PC-3 (cell line): Measurements from ENCODE around the gene WNK4. TPM values are rescaled to one million over a fixed set of nuclear protein-coding genes. Genes with fewer than 3 reads are reported as not detected.

Experiments used
- ATAC-seq: fragments of 200-7000 bp; cut with Tn5 transposase; 2 replicates; pipeline ENCODE4 v1.9.1; 2020; ENCODE audit warnings: mild to moderate bottlenecking, moderate library complexity
- BruUV-seq: library from RNA; stranded (reverse); fragments of 400-500 nt; replicated peaks from 2 replicates; lab custom pipeline; 2021; lab: Mats Ljungman, UMichigan
- CTCF ChIA-PET: fragments of 300-600 bp; sonication (Branson Sonifier 250); formaldehyde crosslinking; loops from one replicate; lab custom pipeline; 2022; ENCODE audit warnings: antibody characterized with exemption; lab: Charles Lee
- POLR2A ChIA-PET: fragments of 300-600 bp; sonication (Branson Sonifier 250); formaldehyde crosslinking; loops from one replicate; lab custom pipeline; 2022; ENCODE audit warnings: antibody characterized with exemption; ENCODE audit not compliant: unreplicated experiment; lab: Charles Lee
- DNase-seq: peaks from one replicate; pipeline ENCODE4 v3.0.0-alpha.2; 2015
- H2AFZ ChIP-seq: fragments of 300-600 bp; sonication (generic); 2 replicates; pipeline ENCODE4 v1.6.0; 2016; ENCODE audit warnings: antibody characterized with exemption, low read length
- H3F3A ChIP-seq: fragments of 300-600 bp; sonication (generic); one replicate; pipeline ENCODE4 v1.6.0; 2017; ENCODE audit warnings: antibody characterized with exemption, low read length, control low read depth, mild to moderate bottlenecking; ENCODE audit not compliant: unreplicated experiment
- H3K27ac ChIP-seq: fragments of 300-600 bp; sonication (generic); 2 replicates; pipeline ENCODE4 v1.5.1; 2016; ENCODE audit warnings: mild to moderate bottlenecking, low read length
- H3K27me3 ChIP-seq: fragments of 300-600 bp; sonication (generic); 2 replicates; pipeline ENCODE4 v1.6.1; 2016; ENCODE audit warnings: low read length, mixed read lengths
- H3K36me3 ChIP-seq: fragments of 300-600 bp; sonication (generic); 2 replicates; pipeline ENCODE4 v1.6.1; 2016; ENCODE audit warnings: low read depth, mixed run types, low read length, mixed read lengths
- H3K4me1 ChIP-seq: fragments of 300-600 bp; sonication (generic); 2 replicates; pipeline ENCODE4 v1.5.1; 2016; ENCODE audit warnings: low read length; ENCODE audit not compliant: insufficient read depth
- H3K4me2 ChIP-seq: fragments of 300-600 bp; sonication (generic); 2 replicates; pipeline ENCODE4 v1.6.0; 2016; ENCODE audit warnings: low read length
- H3K4me3 ChIP-seq: fragments of 300-600 bp; sonication (generic); 2 replicates; pipeline ENCODE4 v1.5.1; 2016; ENCODE audit warnings: mild to moderate bottlenecking, low read length, mixed read lengths
- H3K79me2 ChIP-seq: fragments of 300-600 bp; sonication (generic); 2 replicates; pipeline ENCODE4 v1.6.1; 2017; ENCODE audit warnings: low read length, mixed read lengths
- H3K9ac ChIP-seq: fragments of 300-600 bp; sonication (generic); 2 replicates; pipeline ENCODE4 v1.6.0; 2016; ENCODE audit warnings: mild to moderate bottlenecking, low read length
- H3K9me2 ChIP-seq: fragments of 300-600 bp; sonication (generic); replicated peaks from 2 replicates; pipeline ENCODE4 v1.6.1; 2016; ENCODE audit warnings: mixed run types, low read length, mixed read lengths
- H3K9me3 ChIP-seq: fragments of 300-600 bp; sonication (generic); 2 replicates; pipeline ENCODE4 v1.6.1; 2016; ENCODE audit warnings: low read length, mixed read lengths
- H4K20me1 ChIP-seq: fragments of 300-600 bp; sonication (generic); 2 replicates; pipeline ENCODE4 v1.6.1; 2016; ENCODE audit warnings: low read length, mixed read lengths
- EZH2 ChIP-seq: fragments of 300-600 bp; sonication (generic); IDR thresholded peaks from one replicate; pipeline ENCODE4 v1.6.1; 2017; ENCODE audit warnings: antibody characterized with exemption, mild to moderate bottlenecking, low read length; ENCODE audit not compliant: unreplicated experiment
- EZH2phosphoT487 ChIP-seq: fragments of 300-600 bp; sonication (generic); IDR thresholded peaks from 2 replicates; pipeline ENCODE4 v1.6.1; 2018; ENCODE audit warnings: mild to moderate bottlenecking, antibody characterized with exemption, low read length, borderline replicate concordance
- intact Hi-C: fragments of 100-400 bp; cut with micrococcal nuclease; formaldehyde crosslinking; loops from 2 replicates; pipeline ENCODE4 v1.9.0; 2023
- total RNA-seq: library from RNA; depleted of rRNA; stranded (reverse); fragments of >200 nt; gene quantifications from 2 replicates; pipeline ENCODE4 v1.2.3, GENCODE V29; 2014
- TF ChIP-seq, protein P1 (sequence below): fragments of 300-600 bp; sonication (generic); conservative IDR thresholded peaks from 2 replicates; pipeline ENCODE4 v1.5.1; 2017; ENCODE audit warnings: antibody characterized with exemption, low read depth, mild to moderate bottlenecking, low read length

WNK4 gene
- total RNA-seq, 1 experiment from 2014 or later: 13.0 TPM

DNA sequence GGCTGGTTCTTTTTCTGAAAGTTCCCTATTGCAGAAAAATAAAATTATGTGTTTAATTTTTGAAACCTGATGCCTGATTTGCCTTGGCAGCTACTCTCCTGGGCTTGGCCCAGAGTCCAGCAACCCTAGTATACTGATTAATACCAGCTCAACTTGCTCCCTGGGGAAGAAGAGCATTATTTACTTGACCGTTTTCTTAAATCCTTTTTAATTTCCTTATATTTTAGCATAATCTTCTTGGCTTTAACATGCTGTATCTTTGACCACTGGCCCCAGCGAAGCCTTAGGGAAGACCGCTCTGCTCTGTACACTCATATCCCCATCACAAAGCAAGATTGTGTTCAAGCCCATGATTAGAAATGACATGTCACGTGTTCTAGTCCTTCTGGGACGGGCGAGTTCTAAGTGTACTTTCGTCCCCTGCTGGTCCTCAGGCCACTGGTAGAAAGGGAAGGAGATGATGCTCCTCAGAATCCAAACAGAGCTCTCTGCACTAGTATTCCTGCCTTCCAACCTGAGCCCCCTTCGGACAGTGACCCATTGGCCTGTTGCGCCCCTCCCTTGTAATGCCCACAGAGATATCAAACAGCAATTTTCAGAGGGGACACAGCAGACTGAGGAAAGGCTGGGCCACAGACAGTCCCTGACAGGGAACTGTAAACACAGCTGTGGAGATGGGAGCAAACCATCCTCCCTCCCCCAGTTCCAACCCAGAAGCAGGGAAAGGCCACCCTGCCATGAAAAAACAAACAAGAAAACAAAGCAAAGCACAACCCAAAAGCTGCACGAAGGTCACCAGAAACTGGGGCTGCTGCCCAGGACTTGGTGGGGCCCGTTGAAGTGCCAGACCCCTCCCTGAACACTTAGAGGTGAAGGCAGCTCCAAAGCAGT, 31.3 kb upstream of the WNK4 start:
- H3K27me3 ChIP-seq: no peaks in the 10 kb centered on the region
- H3K79me2 ChIP-seq: no peaks in the 10 kb centered on the region
- ATAC-seq (no peak), DNase-seq (no peak)
- H3K9ac ChIP-seq: no peak overlapping the region
- H3K27ac ChIP-seq: no peak overlapping the region
- no peaks in the 10 kb centered on the region for H3K36me3 ChIP-seq
- no peak overlapping the region for H2AFZ ChIP-seq
- no peak overlapping the region for H3K4me2 ChIP-seq
- H3K4me3 ChIP-seq: no peak overlapping the region
- intact Hi-C loops: no loop called here
- ChIA-PET CTCF (no interaction called here), POLR2A (no interaction called here)
- H3K9me2 ChIP-seq: no peaks in the 10 kb centered on the region
- TF ChIP-seq, protein P1, sequence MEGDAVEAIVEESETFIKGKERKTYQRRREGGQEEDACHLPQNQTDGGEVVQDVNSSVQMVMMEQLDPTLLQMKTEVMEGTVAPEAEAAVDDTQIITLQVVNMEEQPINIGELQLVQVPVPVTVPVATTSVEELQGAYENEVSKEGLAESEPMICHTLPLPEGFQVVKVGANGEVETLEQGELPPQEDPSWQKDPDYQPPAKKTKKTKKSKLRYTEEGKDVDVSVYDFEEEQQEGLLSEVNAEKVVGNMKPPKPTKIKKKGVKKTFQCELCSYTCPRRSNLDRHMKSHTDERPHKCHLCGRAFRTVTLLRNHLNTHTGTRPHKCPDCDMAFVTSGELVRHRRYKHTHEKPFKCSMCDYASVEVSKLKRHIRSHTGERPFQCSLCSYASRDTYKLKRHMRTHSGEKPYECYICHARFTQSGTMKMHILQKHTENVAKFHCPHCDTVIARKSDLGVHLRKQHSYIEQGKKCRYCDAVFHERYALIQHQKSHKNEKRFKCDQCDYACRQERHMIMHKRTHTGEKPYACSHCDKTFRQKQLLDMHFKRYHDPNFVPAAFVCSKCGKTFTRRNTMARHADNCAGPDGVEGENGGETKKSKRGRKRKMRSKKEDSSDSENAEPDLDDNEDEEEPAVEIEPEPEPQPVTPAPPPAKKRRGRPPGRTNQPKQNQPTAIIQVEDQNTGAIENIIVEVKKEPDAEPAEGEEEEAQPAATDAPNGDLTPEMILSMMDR: no peak
- no peak for TF ChIP-seq EZH2phosphoT487
- no peak for TF ChIP-seq EZH2
- BruUV-seq: no TSS peak
- no peaks in the 10 kb centered on the region for H3F3A ChIP-seq
- no peaks in the 10 kb centered on the region for H4K20me1 ChIP-seq
- peaks cover 7% of the 10 kb centered on the region for H3K4me1 ChIP-seq
- H3K9me3 ChIP-seq: no peaks in the 10 kb centered on the region

DNA sequence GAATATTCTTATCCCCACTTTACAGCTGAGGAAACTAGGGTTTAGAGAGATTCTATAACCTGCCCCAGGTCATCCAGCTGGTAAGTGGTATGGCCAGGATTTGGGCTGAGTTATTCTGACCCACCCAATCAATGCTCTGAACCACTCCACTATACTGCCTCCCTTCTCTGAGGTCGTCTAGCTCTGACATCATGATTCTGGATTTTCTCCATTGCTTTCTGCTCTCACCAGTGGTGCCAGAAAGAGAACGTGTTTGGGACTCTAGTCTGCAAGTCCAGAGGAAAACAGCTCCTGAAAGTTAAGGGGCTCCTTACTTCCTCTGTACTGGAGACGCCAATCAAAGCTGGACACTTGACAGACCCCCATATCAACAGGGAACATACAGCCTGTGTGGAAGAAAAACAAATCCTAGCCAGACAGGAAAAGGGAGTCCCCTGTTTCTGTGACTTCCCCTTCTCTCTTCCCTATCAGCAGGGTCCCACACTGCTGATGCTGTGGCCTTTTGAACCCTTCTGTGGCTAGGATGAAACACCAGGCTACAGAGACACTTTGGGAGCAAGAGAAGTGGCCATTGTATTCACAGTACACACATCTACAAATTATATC, 29.6 kb upstream of the WNK4 start:
- TF ChIP-seq EZH2phosphoT487 (no peak), EZH2 (no peak)
- TF ChIP-seq, protein P1: no peak
- POLR2A ChIA-PET: no interaction called here
- BruUV-seq: no TSS peak

DNA sequence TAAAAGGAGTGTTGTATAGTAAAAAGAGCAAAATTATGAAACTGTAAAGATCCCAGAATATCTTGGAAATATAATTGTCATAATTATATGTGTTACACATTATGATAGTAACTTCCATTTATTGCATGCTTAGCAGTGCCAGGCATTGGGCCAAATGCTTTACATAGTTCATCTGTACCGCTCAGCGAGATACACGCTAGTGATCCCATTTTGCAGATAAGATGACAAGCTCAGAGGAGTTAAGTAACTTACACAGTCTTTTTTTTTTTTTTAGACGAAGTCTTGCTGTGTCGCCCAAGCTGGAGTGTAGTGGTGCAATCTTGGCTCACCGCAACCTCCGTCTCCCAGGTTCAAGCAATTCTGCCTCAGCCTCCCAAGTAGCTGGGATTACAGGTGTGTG, 28.8 kb upstream of the WNK4 start:
- TF ChIP-seq EZH2phosphoT487: no peak
- no peak for TF ChIP-seq EZH2
- TF ChIP-seq, protein P1: no peak
- H3F3A ChIP-seq: no peaks in the 10 kb centered on the region
- H3K79me2 ChIP-seq: no peaks in the 10 kb centered on the region
- H3K9ac ChIP-seq: no peak overlapping the region
- H3K9me2 ChIP-seq: no peaks in the 10 kb centered on the region
- CTCF ChIA-PET: no interaction called here
- no peaks in the 10 kb centered on the region for H3K27me3 ChIP-seq
- no peaks in the 10 kb centered on the region for H3K36me3 ChIP-seq
- no peak overlapping the region for H3K4me2 ChIP-seq
- H3K9me3 ChIP-seq: no peaks in the 10 kb centered on the region
- no peak overlapping the region for H3K4me3 ChIP-seq
- H3K4me1 ChIP-seq: peaks cover 14% of the 10 kb centered on the region
- BruUV-seq: no TSS peak
- H4K20me1 ChIP-seq: no peaks in the 10 kb centered on the region
- ATAC-seq: no peak
- DNase-seq: no peak
- POLR2A ChIA-PET: no interaction called here
- H3K27ac ChIP-seq: no peak overlapping the region
- intact Hi-C loops: no loop called here
- no peak overlapping the region for H2AFZ ChIP-seq

More for the DNA sequence above, 29.6 kb upstream of the WNK4 start:
- Histone ChIP-seq H3K79me2 (no peaks in the 10 kb centered on the region), H3K36me3 (no peaks in the 10 kb centered on the region), H3K27me3 (no peaks in the 10 kb centered on the region), H3K4me3 (no peak overlapping the region), H3K27ac (no peak overlapping the region), H3K9me2 (no peaks in the 10 kb centered on the region), H4K20me1 (no peaks in the 10 kb centered on the region), H3K4me1 (peaks cover 14% of the 10 kb centered on the region), H3K9me3 (no peaks in the 10 kb centered on the region), H2AFZ (no peak overlapping the region), H3K9ac (no peak overlapping the region), H3F3A (no peaks in the 10 kb centered on the region), H3K4me2 (no peak overlapping the region)
- ATAC-seq: no peak
- intact Hi-C loops: no loop called here
- CTCF ChIA-PET: no interaction called here
- DNase-seq: no peak
